IMR-90 (cell line): Measurements from ENCODE around the gene C6orf136.

Experiments
- BHLHE40 ChIP-seq: fragments of 150-350 bp; IDR thresholded peaks from 2 replicates; pipeline ENCODE4 v1.6.1; 2016; ENCODE audit warnings: mild to moderate bottlenecking, low read depth, low read length
- CEBPB ChIP-seq: IDR thresholded peaks from 2 replicates; pipeline ENCODE4 v1.6.1; 2012; ENCODE audit warnings: low read depth, low read length, improper control_type of control experiment
- CHD1 ChIP-seq: IDR thresholded peaks from 2 replicates; pipeline ENCODE4 v1.6.1; 2012; ENCODE audit warnings: low read depth, low read length, improper control_type of control experiment
- ELK1 ChIP-seq: fragments of 150-350 bp; IDR thresholded peaks from 2 replicates; pipeline ENCODE4 v1.6.1; 2016; ENCODE audit warnings: low read depth, mild to moderate bottlenecking, low read length, moderate library complexity, borderline replicate concordance
- FOS ChIP-seq: fragments of 150-350 bp; IDR thresholded peaks from 2 replicates; pipeline ENCODE4 v1.6.1; 2016; ENCODE audit warnings: low read depth, low read length
- MXI1 ChIP-seq: IDR thresholded peaks from 2 replicates; pipeline ENCODE4 v1.6.1; 2012; ENCODE audit warnings: low read depth, mild to moderate bottlenecking, low read length, moderate library complexity, borderline replicate concordance
- NFE2L2 ChIP-seq: fragments of 150-350 bp; IDR thresholded peaks from 2 replicates; pipeline ENCODE4 v1.6.1; 2016; ENCODE audit warnings: low read depth, mild to moderate bottlenecking, low read length
- POLR2A ChIP-seq: IDR thresholded peaks from 2 replicates; pipeline ENCODE4 v1.6.1; 2012; ENCODE audit warnings: mild to moderate bottlenecking, low read depth, low read length
- RAD21 ChIP-seq: IDR thresholded peaks from 2 replicates; pipeline ENCODE4 v1.6.1; 2012; ENCODE audit warnings: low read length, improper control_type of control experiment
- RCOR1 ChIP-seq: IDR thresholded peaks from 2 replicates; pipeline ENCODE4 v1.6.1; 2012; ENCODE audit warnings: mild to moderate bottlenecking, low read length, improper control_type of control experiment; ENCODE audit not compliant: insufficient replicate concordance
- RFX5 ChIP-seq: IDR thresholded peaks from 2 replicates; pipeline ENCODE4 v1.8.0; 2012; ENCODE audit warnings: low read depth, mild to moderate bottlenecking, low read length, moderate library complexity
- SMC3 ChIP-seq: fragments of 150-350 bp; IDR thresholded peaks from 2 replicates; pipeline ENCODE4 v1.6.1; 2016; ENCODE audit warnings: low read depth, mild to moderate bottlenecking, antibody characterized with exemption, low read length, moderate library complexity
- USF2 ChIP-seq: fragments of 150-350 bp; IDR thresholded peaks from 2 replicates; pipeline ENCODE4 v1.6.1; 2017; ENCODE audit warnings: mild to moderate bottlenecking, antibody characterized with exemption, low read length, low read depth
- TF ChIP-seq, protein P1 (sequence below): conservative IDR thresholded peaks from 2 replicates; pipeline ENCODE4 v1.5.1; 2012; ENCODE audit warnings: mild to moderate bottlenecking, low read depth, low read length, improper control_type of control experiment

GRCh38 chr6:30654798-30655742 is 8.1 kb downstream of the C6orf136 start:
- TF ChIP-seq RFX5 (no peak), CEBPB (no peak), POLR2A (no peak), RAD21 (no peak), SMC3 (no peak), ELK1 (no peak), USF2 (no peak), BHLHE40 (no peak), RCOR1 (no peak), NFE2L2 (no peak), CHD1 (no peak), MXI1 (no peak), FOS (no peak)
- TF ChIP-seq, protein P1, sequence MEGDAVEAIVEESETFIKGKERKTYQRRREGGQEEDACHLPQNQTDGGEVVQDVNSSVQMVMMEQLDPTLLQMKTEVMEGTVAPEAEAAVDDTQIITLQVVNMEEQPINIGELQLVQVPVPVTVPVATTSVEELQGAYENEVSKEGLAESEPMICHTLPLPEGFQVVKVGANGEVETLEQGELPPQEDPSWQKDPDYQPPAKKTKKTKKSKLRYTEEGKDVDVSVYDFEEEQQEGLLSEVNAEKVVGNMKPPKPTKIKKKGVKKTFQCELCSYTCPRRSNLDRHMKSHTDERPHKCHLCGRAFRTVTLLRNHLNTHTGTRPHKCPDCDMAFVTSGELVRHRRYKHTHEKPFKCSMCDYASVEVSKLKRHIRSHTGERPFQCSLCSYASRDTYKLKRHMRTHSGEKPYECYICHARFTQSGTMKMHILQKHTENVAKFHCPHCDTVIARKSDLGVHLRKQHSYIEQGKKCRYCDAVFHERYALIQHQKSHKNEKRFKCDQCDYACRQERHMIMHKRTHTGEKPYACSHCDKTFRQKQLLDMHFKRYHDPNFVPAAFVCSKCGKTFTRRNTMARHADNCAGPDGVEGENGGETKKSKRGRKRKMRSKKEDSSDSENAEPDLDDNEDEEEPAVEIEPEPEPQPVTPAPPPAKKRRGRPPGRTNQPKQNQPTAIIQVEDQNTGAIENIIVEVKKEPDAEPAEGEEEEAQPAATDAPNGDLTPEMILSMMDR = no peak
